Keratinocyte (primary cell): ENCODE results near the gene LLGL1.

ENCODE experiments used
- EZH2 ChIP-seq: IDR thresholded peaks from one replicate; pipeline ENCODE4 v1.6.1; 2012; ENCODE audit warnings: inconsistent platforms, mild to moderate bottlenecking, low read length, moderate library complexity
- TF ChIP-seq, protein P1 (sequence below), 3 experiments: IDR thresholded peaks in 1 of 3; conservative IDR thresholded peaks in 1 of 3; optimal IDR thresholded peaks in 1 of 3; 2 replicates in 2 of 3; 3 replicates in 1 of 3; pipeline versions ENCODE3 to v1.5.1; 2011; ENCODE audit warnings: low read length in 3 of 3, mild to moderate bottlenecking in 3 of 3, moderate library complexity in 2 of 3, control low read depth in 1 of 3, inconsistent platforms in 1 of 3; ENCODE audit not compliant: insufficient read depth in 2 of 3; ENCODE audit errors: extremely low read depth in 1 of 3

DNA sequence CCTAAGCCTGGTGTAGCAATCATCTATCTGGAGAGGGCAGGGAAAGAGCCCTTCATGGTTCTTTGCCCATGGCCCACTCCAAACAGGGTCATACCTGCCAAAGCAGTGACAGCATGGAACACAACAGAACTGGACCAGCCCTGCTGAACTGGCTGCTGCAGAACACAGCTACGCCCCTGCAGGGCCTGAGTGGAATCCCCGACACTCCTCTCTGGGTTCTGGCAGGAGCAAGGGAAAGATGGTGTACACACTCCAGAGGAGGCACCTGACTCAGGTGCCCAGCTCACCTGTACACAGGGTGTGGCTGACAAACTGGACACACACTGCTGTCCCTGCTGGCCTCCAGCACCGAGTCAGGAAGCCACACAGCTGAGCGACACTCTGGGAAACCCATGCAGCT, 54.8 kb downstream of the LLGL1 start:
- TF ChIP-seq, protein P1, sequence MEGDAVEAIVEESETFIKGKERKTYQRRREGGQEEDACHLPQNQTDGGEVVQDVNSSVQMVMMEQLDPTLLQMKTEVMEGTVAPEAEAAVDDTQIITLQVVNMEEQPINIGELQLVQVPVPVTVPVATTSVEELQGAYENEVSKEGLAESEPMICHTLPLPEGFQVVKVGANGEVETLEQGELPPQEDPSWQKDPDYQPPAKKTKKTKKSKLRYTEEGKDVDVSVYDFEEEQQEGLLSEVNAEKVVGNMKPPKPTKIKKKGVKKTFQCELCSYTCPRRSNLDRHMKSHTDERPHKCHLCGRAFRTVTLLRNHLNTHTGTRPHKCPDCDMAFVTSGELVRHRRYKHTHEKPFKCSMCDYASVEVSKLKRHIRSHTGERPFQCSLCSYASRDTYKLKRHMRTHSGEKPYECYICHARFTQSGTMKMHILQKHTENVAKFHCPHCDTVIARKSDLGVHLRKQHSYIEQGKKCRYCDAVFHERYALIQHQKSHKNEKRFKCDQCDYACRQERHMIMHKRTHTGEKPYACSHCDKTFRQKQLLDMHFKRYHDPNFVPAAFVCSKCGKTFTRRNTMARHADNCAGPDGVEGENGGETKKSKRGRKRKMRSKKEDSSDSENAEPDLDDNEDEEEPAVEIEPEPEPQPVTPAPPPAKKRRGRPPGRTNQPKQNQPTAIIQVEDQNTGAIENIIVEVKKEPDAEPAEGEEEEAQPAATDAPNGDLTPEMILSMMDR (optimal IDR thresholded peaks at IDR 0.05 in 1 of 3, IDR thresholded peaks at IDR 0.05 in 1 of 3, conservative IDR thresholded peaks at IDR 0.05 in 1 of 3; ENCODE audit: extremely low read depth in 1 of 3, insufficient read depth in 2 of 3, low read length in 3 of 3) = no peak
- no peak for TF ChIP-seq EZH2
